GM18907 (cell line): ENCODE measurements around the gene SPRED2.

Experiments
- ATAC-seq: cut with Tn5 transposase; IDR thresholded peaks from one replicate; pipeline ENCODE4 v1.9.1; 2021; ENCODE audit warnings: mild to moderate bottlenecking, moderate library complexity; ENCODE audit not compliant: unreplicated experiment

The SPRED2 gene

GRCh38 chr2:65388596-65389390 lies 43.6 kb downstream of the SPRED2 start:
- no peak for ATAC-seq

- peak; percentile 81 for ATAC-seq
Observed at GRCh38 chr2:65388051-65388531, 44.3 kb downstream of the SPRED2 start.

- ATAC-seq: no peak
Observed at GRCh38 chr2:65386989-65387388, 45.4 kb downstream of the SPRED2 start.

GRCh38 chr2:65386344-65386743 lies 46.1 kb downstream of the SPRED2 start:
- no peak for ATAC-seq

GRCh38 chr2:65383541-65384488 lies 48.6 kb downstream of the SPRED2 start:
- no peak for ATAC-seq

- peak; percentile 79 for ATAC-seq
Observed at GRCh38 chr2:65382776-65383357, 49.5 kb downstream of the SPRED2 start.

- ATAC-seq: no peak
Observed at GRCh38 chr2:65382323-65382722, 50.1 kb downstream of the SPRED2 start.

- no peak for ATAC-seq
Observed at GRCh38 chr2:65381607-65382051, 50.8 kb downstream of the SPRED2 start.

GRCh38 chr2:65380255-65380654 lies 52.1 kb downstream of the SPRED2 start:
- no peak for ATAC-seq

- no peak for ATAC-seq
Observed at GRCh38 chr2:65379721-65380171, 52.7 kb downstream of the SPRED2 start.

- ATAC-seq: no peak
Observed at GRCh38 chr2:65379223-65379622, 53.2 kb downstream of the SPRED2 start.

GRCh38 chr2:65378290-65378689 lies 54.1 kb downstream of the SPRED2 start:
- ATAC-seq: no peak

- ATAC-seq: no peak
Observed at GRCh38 chr2:65377556-65378192, 54.7 kb downstream of the SPRED2 start.

GRCh38 chr2:65375723-65376122 lies 56.7 kb downstream of the SPRED2 start:
- no peak for ATAC-seq

- ATAC-seq: no peak
Observed at GRCh38 chr2:65374999-65375398, 57.4 kb downstream of the SPRED2 start.

GRCh38 chr2:65374575-65374974 lies 57.8 kb downstream of the SPRED2 start:
- no peak for ATAC-seq

GRCh38 chr2:65373365-65373918 lies 59.0 kb downstream of the SPRED2 start:
- ATAC-seq: no peak

- no peak for ATAC-seq
Observed at GRCh38 chr2:65372619-65373018, 59.8 kb downstream of the SPRED2 start.

GRCh38 chr2:65371074-65371434 lies 61.3 kb downstream of the SPRED2 start:
- ATAC-seq: no peak

GRCh38 chr2:65370387-65371073 lies 61.9 kb downstream of the SPRED2 start:
- peak; percentile 70 for ATAC-seq
